PC-9 (cell line): ENCODE data around the gene FOXP3. TPM values are rescaled to one million over a fixed set of nuclear protein-coding genes. Genes with fewer than 3 reads are reported as not detected.

ENCODE experiments used
- BruUV-seq: library from RNA; stranded (reverse); fragments of 400-500 nt; replicated peaks from 2 replicates; lab custom pipeline; 2021; lab: Mats Ljungman, UMichigan
- CTCF ChIA-PET: fragments of 300-600 bp; sonication (Branson Sonifier 250); formaldehyde crosslinking; loops from one replicate; lab custom pipeline; 2022; ENCODE audit warnings: antibody characterized with exemption; lab: Charles Lee
- POLR2A ChIA-PET: fragments of 300-600 bp; sonication (Branson Sonifier 250); formaldehyde crosslinking; loops from one replicate; lab custom pipeline; 2022; ENCODE audit warnings: antibody characterized with exemption; ENCODE audit not compliant: unreplicated experiment; lab: Charles Lee
- DNase-seq, 2 experiments: peaks; one replicate each; pipeline versions ENCODE4 v3.0.0 to v3.0.0-alpha.2; 2015 to 2022; ENCODE audit warnings: mixed read lengths in 1 of 2
- H2AFZ ChIP-seq: fragments of 200-600 bp; sonication (generic); 2 replicates; pipeline ENCODE4 v1.8.1; 2017; ENCODE audit warnings: antibody characterized with exemption
- H3F3A ChIP-seq: fragments of 200-600 bp; sonication (generic); 2 replicates; pipeline ENCODE4 v1.8.1; 2017; ENCODE audit warnings: antibody characterized with exemption, mild to moderate bottlenecking, low read depth; ENCODE audit not compliant: insufficient read depth
- H3K27ac ChIP-seq: fragments of 200-600 bp; sonication (generic); 2 replicates; pipeline ENCODE4 v1.6.1; 2016; ENCODE audit warnings: mixed run types
- H3K27me3 ChIP-seq: fragments of 200-600 bp; sonication (generic); 2 replicates; pipeline ENCODE4 v1.6.1; 2016; ENCODE audit warnings: low read depth, mixed run types; ENCODE audit not compliant: insufficient read depth
- H3K36me3 ChIP-seq: fragments of 200-600 bp; sonication (generic); 2 replicates; pipeline ENCODE4 v1.6.1; 2016; ENCODE audit warnings: low read depth, mixed run types
- H3K4me1 ChIP-seq: fragments of 200-600 bp; sonication (generic); replicated peaks from 2 replicates; pipeline ENCODE4 v1.6.1; 2016; ENCODE audit warnings: mixed run types; ENCODE audit not compliant: insufficient read depth
- H3K4me2 ChIP-seq: fragments of 200-600 bp; sonication (generic); 2 replicates; pipeline ENCODE4 v1.6.1; 2017; ENCODE audit warnings: mixed run types
- H3K4me3 ChIP-seq: fragments of 200-600 bp; sonication (generic); 2 replicates; pipeline ENCODE4 v1.6.1; 2016; ENCODE audit warnings: mixed run types
- H3K79me2 ChIP-seq: fragments of 200-600 bp; sonication (generic); 2 replicates; pipeline ENCODE4 v1.6.1; 2017; ENCODE audit warnings: low read depth, mixed run types
- H3K9me2 ChIP-seq: fragments of 200-600 bp; sonication (generic); 2 replicates; pipeline ENCODE4 v1.8.1; 2017; ENCODE audit warnings: mild to moderate bottlenecking; ENCODE audit not compliant: insufficient read depth
- H3K9me3 ChIP-seq: fragments of 200-600 bp; sonication (generic); 2 replicates; pipeline ENCODE4 v1.8.1; 2016; ENCODE audit warnings: low read depth; ENCODE audit not compliant: insufficient read depth
- H4K20me1 ChIP-seq: fragments of 200-600 bp; sonication (generic); 2 replicates; pipeline ENCODE4 v1.8.1; 2017; ENCODE audit not compliant: insufficient read depth
- CTCF ChIP-seq: fragments of 200-600 bp; sonication (generic); conservative IDR thresholded peaks from 2 replicates; pipeline ENCODE4 v1.6.1; 2017; ENCODE audit warnings: mixed run types, antibody characterized with exemption, mild to moderate bottlenecking, moderate library complexity
- EZH2 ChIP-seq: fragments of 200-600 bp; sonication (generic); IDR thresholded peaks from 2 replicates; pipeline ENCODE4 v1.8.0; 2017; ENCODE audit warnings: antibody characterized with exemption, low read depth
- intact Hi-C: fragments of 100-400 bp; cut with micrococcal nuclease; formaldehyde crosslinking; loops from one replicate; pipeline ENCODE4 v1.10.0; 2022; ENCODE audit not compliant: unreplicated experiment
- total RNA-seq: library from RNA; stranded (reverse); gene quantifications from 2 replicates; pipeline ENCODE4 v1.2.3, GENCODE V29; 2021

Gene FOXP3
- total RNA-seq, 1 experiment from 2014 or later: not detected

GRCh38 chrX:49250578-49250977 lies 13.9 kb downstream of the FOXP3 start:
- DNase-seq: no peak
- CTCF ChIA-PET: no interaction called here
- H3K79me2 ChIP-seq: no peaks in the 10 kb centered on the region
- no peak overlapping the region for H2AFZ ChIP-seq
- no peaks in the 10 kb centered on the region for H3K36me3 ChIP-seq
- no peak overlapping the region for H3K4me2 ChIP-seq
- H3K4me3 ChIP-seq: no peak overlapping the region
- intact Hi-C loops: no loop called here
- no peaks in the 10 kb centered on the region for H3K9me3 ChIP-seq
- H3K9me2 ChIP-seq: no peaks in the 10 kb centered on the region
- no peak for TF ChIP-seq CTCF
- no peak for TF ChIP-seq EZH2
- POLR2A ChIA-PET: no interaction called here
- BruUV-seq: no TSS peak
- no peak overlapping the region for H3K27ac ChIP-seq
- H3K4me1 ChIP-seq: no peaks in the 10 kb centered on the region
- H3F3A ChIP-seq: no peaks in the 10 kb centered on the region
- no peaks in the 10 kb centered on the region for H3K27me3 ChIP-seq
- no peaks in the 10 kb centered on the region for H4K20me1 ChIP-seq

GRCh38 chrX:49250066-49250465 lies 14.4 kb downstream of the FOXP3 start:
- Histone ChIP-seq H4K20me1 (no peaks in the 10 kb centered on the region), H3K27ac (no peak overlapping the region), H3K4me1 (no peaks in the 10 kb centered on the region), H3K27me3 (no peaks in the 10 kb centered on the region), H2AFZ (no peak overlapping the region), H3K79me2 (no peaks in the 10 kb centered on the region), H3K9me3 (no peaks in the 10 kb centered on the region), H3K4me2 (no peak overlapping the region), H3F3A (no peaks in the 10 kb centered on the region), H3K36me3 (no peaks in the 10 kb centered on the region), H3K9me2 (no peaks in the 10 kb centered on the region), H3K4me3 (no peak overlapping the region)
- intact Hi-C loops: no loop called here
- no peak for TF ChIP-seq CTCF
- TF ChIP-seq EZH2: no peak
- no peak for DNase-seq
- CTCF ChIA-PET: no interaction called here
- POLR2A ChIA-PET: no interaction called here
- no TSS peak for BruUV-seq

GRCh38 chrX:49249616-49250015 lies 14.9 kb downstream of the FOXP3 start:
- no peaks in the 10 kb centered on the region for H3K27me3 ChIP-seq
- no peaks in the 10 kb centered on the region for H3K9me3 ChIP-seq
- no peak overlapping the region for H3K4me2 ChIP-seq
- no peak for DNase-seq
- H3K27ac ChIP-seq: no peak overlapping the region
- TF ChIP-seq EZH2 (no peak), CTCF (no peak)
- POLR2A ChIA-PET: no interaction called here
- no peak overlapping the region for H2AFZ ChIP-seq
- BruUV-seq: no TSS peak
- no peaks in the 10 kb centered on the region for H3K9me2 ChIP-seq
- no peaks in the 10 kb centered on the region for H3K79me2 ChIP-seq
- intact Hi-C loops: no loop called here
- no peaks in the 10 kb centered on the region for H3K36me3 ChIP-seq
- CTCF ChIA-PET: no interaction called here
- H4K20me1 ChIP-seq: no peaks in the 10 kb centered on the region
- no peaks in the 10 kb centered on the region for H3F3A ChIP-seq
- H3K4me1 ChIP-seq: no peaks in the 10 kb centered on the region
- no peak overlapping the region for H3K4me3 ChIP-seq
